Endothelial cell of umbilical vein (primary cell): Measurements from ENCODE around the gene CAMSAP1.

Experiments used
- EZH2 ChIP-seq: IDR thresholded peaks from 2 replicates; pipeline ENCODE4 v1.6.1; 2012; ENCODE audit warnings: borderline replicate concordance, low read depth, mild to moderate bottlenecking, moderate library complexity, low read length, inconsistent platforms; ENCODE audit not compliant: severe bottlenecking
- POLR2A ChIP-seq: IDR thresholded peaks from 2 replicates; pipeline ENCODE4 v1.6.1; 2012; ENCODE audit warnings: low read depth, mild to moderate bottlenecking, control low read depth, low read length
- POLR2AphosphoS5 ChIP-seq: IDR thresholded peaks from 2 replicates; pipeline ENCODE4 v1.6.1; 2012; ENCODE audit warnings: low read depth, mild to moderate bottlenecking, control low read depth, low read length, moderate library complexity; ENCODE audit not compliant: insufficient read depth
- TF ChIP-seq, protein P1 (sequence below), 2 donors: IDR thresholded peaks; 1 replicate in 1 of 2; 2 replicates in 1 of 2; pipeline ENCODE4 v1.5.1; 2011; ENCODE audit warnings: low read length in 2 of 2, mild to moderate bottlenecking in 2 of 2, moderate library complexity in 2 of 2, control low read depth in 1 of 2, inconsistent platforms in 1 of 2, low read depth in 1 of 2; ENCODE audit not compliant: insufficient read depth in 1 of 2; ENCODE audit errors: extremely low read depth in 1 of 2

DNA sequence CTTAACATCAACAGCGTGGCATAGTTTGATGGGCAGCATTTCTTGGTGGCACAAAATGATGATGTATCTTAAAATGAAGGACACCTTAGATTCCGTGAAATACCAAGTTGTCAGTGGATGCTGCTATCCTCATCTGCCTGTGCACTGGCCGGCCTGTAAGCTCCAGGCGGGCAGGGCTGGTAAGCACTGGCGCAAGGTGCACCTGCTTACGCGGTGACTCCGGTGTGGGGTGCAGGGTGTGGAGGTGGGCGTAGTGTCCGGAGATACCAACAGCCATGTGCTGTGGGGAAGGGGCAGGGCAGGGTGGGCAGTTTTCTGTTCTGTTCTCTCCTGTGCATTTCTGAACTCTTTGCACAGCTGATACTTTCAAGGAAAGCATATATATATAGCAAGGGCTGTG lies 103.9 kb downstream of the CAMSAP1 start:
- TF ChIP-seq, protein P1, sequence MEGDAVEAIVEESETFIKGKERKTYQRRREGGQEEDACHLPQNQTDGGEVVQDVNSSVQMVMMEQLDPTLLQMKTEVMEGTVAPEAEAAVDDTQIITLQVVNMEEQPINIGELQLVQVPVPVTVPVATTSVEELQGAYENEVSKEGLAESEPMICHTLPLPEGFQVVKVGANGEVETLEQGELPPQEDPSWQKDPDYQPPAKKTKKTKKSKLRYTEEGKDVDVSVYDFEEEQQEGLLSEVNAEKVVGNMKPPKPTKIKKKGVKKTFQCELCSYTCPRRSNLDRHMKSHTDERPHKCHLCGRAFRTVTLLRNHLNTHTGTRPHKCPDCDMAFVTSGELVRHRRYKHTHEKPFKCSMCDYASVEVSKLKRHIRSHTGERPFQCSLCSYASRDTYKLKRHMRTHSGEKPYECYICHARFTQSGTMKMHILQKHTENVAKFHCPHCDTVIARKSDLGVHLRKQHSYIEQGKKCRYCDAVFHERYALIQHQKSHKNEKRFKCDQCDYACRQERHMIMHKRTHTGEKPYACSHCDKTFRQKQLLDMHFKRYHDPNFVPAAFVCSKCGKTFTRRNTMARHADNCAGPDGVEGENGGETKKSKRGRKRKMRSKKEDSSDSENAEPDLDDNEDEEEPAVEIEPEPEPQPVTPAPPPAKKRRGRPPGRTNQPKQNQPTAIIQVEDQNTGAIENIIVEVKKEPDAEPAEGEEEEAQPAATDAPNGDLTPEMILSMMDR (IDR thresholded peaks at IDR 0.05; ENCODE audit: extremely low read depth in 1 of 2, insufficient read depth in 1 of 2, low read depth in 1 of 2, low read length in 2 of 2), result no peak
- no peak for TF ChIP-seq POLR2A
- TF ChIP-seq POLR2AphosphoS5, result no peak
- TF ChIP-seq EZH2, result no peak
